Parathyroid adenoma (tissue), 2 donors: ENCODE measurements around the gene DSCAM.

ENCODE experiments used
- H2AFZ ChIP-seq: fragments of 300-600 bp; sonication (generic); one replicate; pipeline ENCODE4 v1.7.0; 2017; ENCODE audit warnings: antibody characterized with exemption, mild to moderate bottlenecking
- H3K27ac ChIP-seq: fragments of 300-600 bp; sonication (generic); one replicate; pipeline ENCODE4 v1.7.0; 2017
- H3K27me3 ChIP-seq: fragments of 300-600 bp; sonication (generic); one replicate; pipeline ENCODE4 v1.7.0; 2017; ENCODE audit warnings: low read length; ENCODE audit not compliant: control insufficient read depth, insufficient read depth
- H3K36me3 ChIP-seq: fragments of 300-600 bp; sonication (generic); one replicate; pipeline ENCODE4 v1.7.0; 2017; ENCODE audit warnings: low read length; ENCODE audit not compliant: control insufficient read depth, insufficient read depth
- H3K4me1 ChIP-seq: fragments of 300-600 bp; sonication (generic); one replicate; pipeline ENCODE4 v1.7.0; 2017; ENCODE audit warnings: control low read depth
- H3K4me2 ChIP-seq: fragments of 300-600 bp; sonication (generic); one replicate; pipeline ENCODE4 v1.7.0; 2017; ENCODE audit warnings: low read length
- H3K4me3 ChIP-seq: fragments of 300-600 bp; sonication (generic); one replicate; pipeline ENCODE4 v1.7.0; 2017; ENCODE audit warnings: low read depth, low read length
- H3K79me2 ChIP-seq: fragments of 300-600 bp; sonication (generic); one replicate; pipeline ENCODE4 v1.7.0; 2017; ENCODE audit warnings: control low read depth
- H3K9ac ChIP-seq: fragments of 300-600 bp; sonication (generic); one replicate; pipeline ENCODE4 v1.7.0; 2017; ENCODE audit warnings: mild to moderate bottlenecking
- H3K9me3 ChIP-seq: fragments of 300-600 bp; sonication (generic); one replicate; pipeline ENCODE4 v1.7.0; 2017; ENCODE audit warnings: low read length; ENCODE audit not compliant: control insufficient read depth
- CTCF ChIP-seq: fragments of 300-600 bp; sonication (generic); IDR thresholded peaks from one replicate; pipeline ENCODE4 v1.7.0; 2017; ENCODE audit warnings: antibody characterized with exemption, mild to moderate bottlenecking
- donor health status: primary hyperparathyroidism.

DSCAM gene

GRCh38 chr21:40730426-40730800 lies 116.5 kb downstream of the DSCAM start:
- no peak overlapping the region for H3K4me3 ChIP-seq
- H2AFZ ChIP-seq: no peak overlapping the region
- no peaks in the 10 kb centered on the region for H3K9me3 ChIP-seq
- H3K27me3 ChIP-seq: no peaks in the 10 kb centered on the region
- no peak overlapping the region for H3K4me2 ChIP-seq
- H3K9ac ChIP-seq: no peak overlapping the region
- no peak overlapping the region for H3K27ac ChIP-seq
- H3K4me1 ChIP-seq: no peaks in the 10 kb centered on the region
- no peaks in the 10 kb centered on the region for H3K36me3 ChIP-seq
- H3K79me2 ChIP-seq: no peaks in the 10 kb centered on the region
- TF ChIP-seq CTCF: no peak

- H3K79me2 ChIP-seq: no peaks in the 10 kb centered on the region
- no peak overlapping the region for H3K27ac ChIP-seq
- H3K9ac ChIP-seq: no peak overlapping the region
- no peaks in the 10 kb centered on the region for H3K36me3 ChIP-seq
- no peak overlapping the region for H3K4me3 ChIP-seq
- no peaks in the 10 kb centered on the region for H3K9me3 ChIP-seq
- TF ChIP-seq CTCF: no peak
- H2AFZ ChIP-seq: no peak overlapping the region
- no peaks in the 10 kb centered on the region for H3K27me3 ChIP-seq
- no peaks in the 10 kb centered on the region for H3K4me1 ChIP-seq
- H3K4me2 ChIP-seq: no peak overlapping the region
Measured at GRCh38 chr21:40729761-40730425, 117.1 kb downstream of the DSCAM start.

GRCh38 chr21:40723966-40724365 lies 123.0 kb downstream of the DSCAM start:
- H3K27me3 ChIP-seq: no peaks in the 10 kb centered on the region
- H2AFZ ChIP-seq: no peak overlapping the region
- no peak overlapping the region for H3K27ac ChIP-seq
- H3K36me3 ChIP-seq: no peaks in the 10 kb centered on the region
- H3K4me3 ChIP-seq: no peak overlapping the region
- TF ChIP-seq CTCF: no peak
- H3K4me2 ChIP-seq: no peak overlapping the region
- no peak overlapping the region for H3K9ac ChIP-seq
- no peaks in the 10 kb centered on the region for H3K9me3 ChIP-seq
- H3K4me1 ChIP-seq: no peaks in the 10 kb centered on the region
- H3K79me2 ChIP-seq: no peaks in the 10 kb centered on the region

- H3K36me3 ChIP-seq: no peaks in the 10 kb centered on the region
- H3K4me2 ChIP-seq: no peak overlapping the region
- H3K79me2 ChIP-seq: no peaks in the 10 kb centered on the region
- H2AFZ ChIP-seq: no peak overlapping the region
- H3K4me3 ChIP-seq: no peak overlapping the region
- H3K9me3 ChIP-seq: no peaks in the 10 kb centered on the region
- no peaks in the 10 kb centered on the region for H3K27me3 ChIP-seq
- no peaks in the 10 kb centered on the region for H3K4me1 ChIP-seq
- H3K9ac ChIP-seq: no peak overlapping the region
- no peak overlapping the region for H3K27ac ChIP-seq
- TF ChIP-seq CTCF: no peak
Measured at GRCh38 chr21:40723317-40723716, 123.6 kb downstream of the DSCAM start.

- Histone ChIP-seq H3K79me2 (no peaks in the 10 kb centered on the region), H3K27me3 (no peaks in the 10 kb centered on the region), H3K4me1 (no peaks in the 10 kb centered on the region), H3K9me3 (no peaks in the 10 kb centered on the region), H3K4me3 (no peak overlapping the region), H2AFZ (no peak overlapping the region), H3K9ac (no peak overlapping the region), H3K27ac (no peak overlapping the region), H3K4me2 (no peak overlapping the region), H3K36me3 (no peaks in the 10 kb centered on the region)
- no peak for TF ChIP-seq CTCF
Measured at GRCh38 chr21:40719615-40720014, 127.3 kb downstream of the DSCAM start.
